HepG2 (cell line): ENCODE data around the gene ZNF425. TPM values are rescaled to one million over a fixed set of nuclear protein-coding genes. Genes with fewer than 3 reads are reported as not detected.

Source experiments
- ATAD3A ChIP-seq: sonication (generic); formaldehyde crosslinking; IDR thresholded peaks from 2 replicates; pipeline ENCODE4 v1.4.0; 2020; ENCODE audit warnings: missing genetic modification reagents
- ESRRA ChIP-seq: sonication (generic); formaldehyde crosslinking; IDR thresholded peaks from 2 replicates; pipeline ENCODE4 v1.5.1; 2020; ENCODE audit warnings: mild to moderate bottlenecking, low read depth, missing genetic modification reagents
- HNF4A ChIP-seq: sonication (generic); formaldehyde crosslinking; IDR thresholded peaks from 2 replicates; pipeline ENCODE4 v1.4.0; 2020; ENCODE audit warnings: missing genetic modification reagents
- KLF15 ChIP-seq: sonication (generic); formaldehyde crosslinking; IDR thresholded peaks from 2 replicates; pipeline ENCODE4 v1.8.1; 2023; ENCODE audit warnings: borderline replicate concordance, mild to moderate bottlenecking, inconsistent platforms, missing genetic modification reagents, mixed read lengths
- MIXL1 ChIP-seq: IDR thresholded peaks from 2 replicates; pipeline ENCODE4 v1.6.1; 2016
- NCOA5 ChIP-seq: sonication (generic); formaldehyde crosslinking; IDR thresholded peaks from 2 replicates; pipeline ENCODE4 v1.4.0; 2020; ENCODE audit warnings: missing genetic modification reagents
- SIX4 ChIP-seq: sonication (generic); formaldehyde crosslinking; IDR thresholded peaks from 2 replicates; pipeline ENCODE4 v1.4.0; 2020; ENCODE audit warnings: missing genetic modification reagents
- SMARCE1 ChIP-seq: fragments of 450-650 bp; IDR thresholded peaks from 2 replicates; pipeline ENCODE4 v1.6.1; 2017; ENCODE audit warnings: borderline replicate concordance
- TBX3 ChIP-seq: fragments of 450-650 bp; IDR thresholded peaks from 2 replicates; pipeline ENCODE4 v1.6.1; 2017; ENCODE audit warnings: antibody characterized with exemption, mild to moderate bottlenecking, inconsistent platforms, borderline replicate concordance
- TP53 ChIP-seq: sonication (generic); formaldehyde crosslinking; conservative IDR thresholded peaks from 2 replicates; pipeline ENCODE4 v1.4.0; 2020; ENCODE audit warnings: missing genetic modification reagents
- YEATS2 ChIP-seq: sonication (generic); formaldehyde crosslinking; IDR thresholded peaks from 2 replicates; pipeline ENCODE4 v1.4.0; 2020; ENCODE audit warnings: missing genetic modification reagents, borderline replicate concordance
- ZNF549 ChIP-seq: sonication (generic); formaldehyde crosslinking; IDR thresholded peaks from 2 replicates; pipeline ENCODE4 v1.5.0; 2020; ENCODE audit warnings: missing genetic modification reagents
- ZNF550 ChIP-seq: sonication (generic); formaldehyde crosslinking; IDR thresholded peaks from 2 replicates; pipeline ENCODE4 v1.4.0; 2020; ENCODE audit warnings: mild to moderate bottlenecking, missing genetic modification reagents, borderline replicate concordance
- ZNF572 ChIP-seq: sonication (generic); formaldehyde crosslinking; IDR thresholded peaks from 2 replicates; pipeline ENCODE4 v1.5.1; 2020; ENCODE audit warnings: mild to moderate bottlenecking, missing genetic modification reagents
- ZNF724P ChIP-seq: sonication (generic); formaldehyde crosslinking; IDR thresholded peaks from 2 replicates; pipeline ENCODE4 v1.8.0; 2022; ENCODE audit warnings: missing genetic modification reagents, borderline replicate concordance
- polyA plus RNA-seq, 8 experiments: library from polyadenylated mRNA; depleted of rRNA in 3 of 8; stranded (reverse) in 7 of 8; unstranded in 1 of 8; fragments of >200 nt; fragmentation: Illumina TruSeq in 4 of 8; extraction: Trizol in 4 of 8; gene quantifications; 2 replicates each; pipeline versions ENCODE4 v1.2.1 to v1.2.3, GENCODE V29; 2011 to 2016; ENCODE audit warnings: low read depth in 4 of 8, missing spikeins in 1 of 8, mixed read lengths in 1 of 8; ENCODE audit not compliant: insufficient read depth in 1 of 8
- total RNA-seq, 5 experiments: library from RNA; depleted of rRNA; stranded (reverse); fragments of >200 nt; fragmentation: Illumina TruSeq; extraction: Trizol; gene quantifications; 2 replicates each; pipeline ENCODE4 v1.2.3, GENCODE V29; 2016; ENCODE audit warnings: low read depth in 1 of 5
- TF ChIP-seq, protein P1 (sequence below): sonication (generic); formaldehyde crosslinking; IDR thresholded peaks from 2 replicates; pipeline ENCODE4 v1.4.0; 2020; ENCODE audit warnings: missing genetic modification reagents
- TF ChIP-seq, protein P2 (sequence below): sonication (generic); formaldehyde crosslinking; IDR thresholded peaks from 2 replicates; pipeline ENCODE4 v1.5.1; 2020; ENCODE audit warnings: mild to moderate bottlenecking, missing genetic modification reagents
- TF ChIP-seq, protein P3 (sequence below): sonication (generic); formaldehyde crosslinking; IDR thresholded peaks from 2 replicates; pipeline ENCODE4 v1.4.0; 2020; ENCODE audit warnings: missing genetic modification reagents, borderline replicate concordance
- TF ChIP-seq, protein P4 (sequence below): sonication (generic); formaldehyde crosslinking; IDR thresholded peaks from 2 replicates; pipeline ENCODE4 v1.4.0; 2020; ENCODE audit warnings: mild to moderate bottlenecking, low read depth, missing genetic modification reagents

Gene ZNF425
- total and polyA plus RNA-seq, 2 of the 13 experiments (the other 11 are each of a cell fraction or from before 2014, with no cell fraction given), result 0.51 to 1.1 TPM

DNA sequence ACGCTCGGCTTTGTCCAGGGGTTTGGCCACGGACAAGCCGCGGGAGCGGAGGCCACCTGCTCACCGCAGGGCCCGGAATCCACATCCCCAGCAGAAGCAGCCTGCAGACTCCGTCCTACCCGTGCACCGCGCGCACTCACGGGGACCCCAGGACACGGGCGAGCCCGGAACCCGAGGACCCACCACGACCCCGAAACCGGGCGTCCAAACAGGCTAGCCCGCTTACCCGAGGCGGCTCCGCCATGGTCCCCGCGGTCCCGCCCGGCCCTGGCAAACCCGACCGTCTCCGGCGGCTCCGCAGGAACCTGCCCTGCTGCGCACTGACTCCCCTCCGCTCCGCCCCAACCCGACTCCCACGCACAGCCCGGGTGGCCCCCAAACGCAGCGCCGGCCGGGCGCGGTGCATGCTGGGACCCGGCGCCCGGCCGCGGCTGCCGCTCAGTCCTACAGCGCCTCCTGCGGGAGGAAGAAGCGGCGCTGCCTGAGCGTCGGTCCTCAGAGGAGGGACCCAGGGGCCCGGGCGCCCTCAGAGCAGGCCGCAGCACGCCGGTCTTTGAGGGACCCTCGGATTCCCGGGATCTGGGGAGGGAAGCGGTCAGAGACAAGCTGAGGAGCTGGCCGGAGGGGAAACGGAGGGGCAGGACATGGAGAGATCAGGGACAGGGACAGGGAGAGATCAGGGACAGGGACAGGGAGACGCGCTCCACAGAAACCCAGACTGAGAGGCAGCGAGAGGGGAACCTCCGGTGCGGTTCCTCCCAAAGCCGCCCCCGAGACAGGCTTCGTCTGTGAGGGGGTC, 35.5 kb downstream of the ZNF425 start, which contains the start of gene ZNF786 (continued):
- TF ChIP-seq, protein P1, sequence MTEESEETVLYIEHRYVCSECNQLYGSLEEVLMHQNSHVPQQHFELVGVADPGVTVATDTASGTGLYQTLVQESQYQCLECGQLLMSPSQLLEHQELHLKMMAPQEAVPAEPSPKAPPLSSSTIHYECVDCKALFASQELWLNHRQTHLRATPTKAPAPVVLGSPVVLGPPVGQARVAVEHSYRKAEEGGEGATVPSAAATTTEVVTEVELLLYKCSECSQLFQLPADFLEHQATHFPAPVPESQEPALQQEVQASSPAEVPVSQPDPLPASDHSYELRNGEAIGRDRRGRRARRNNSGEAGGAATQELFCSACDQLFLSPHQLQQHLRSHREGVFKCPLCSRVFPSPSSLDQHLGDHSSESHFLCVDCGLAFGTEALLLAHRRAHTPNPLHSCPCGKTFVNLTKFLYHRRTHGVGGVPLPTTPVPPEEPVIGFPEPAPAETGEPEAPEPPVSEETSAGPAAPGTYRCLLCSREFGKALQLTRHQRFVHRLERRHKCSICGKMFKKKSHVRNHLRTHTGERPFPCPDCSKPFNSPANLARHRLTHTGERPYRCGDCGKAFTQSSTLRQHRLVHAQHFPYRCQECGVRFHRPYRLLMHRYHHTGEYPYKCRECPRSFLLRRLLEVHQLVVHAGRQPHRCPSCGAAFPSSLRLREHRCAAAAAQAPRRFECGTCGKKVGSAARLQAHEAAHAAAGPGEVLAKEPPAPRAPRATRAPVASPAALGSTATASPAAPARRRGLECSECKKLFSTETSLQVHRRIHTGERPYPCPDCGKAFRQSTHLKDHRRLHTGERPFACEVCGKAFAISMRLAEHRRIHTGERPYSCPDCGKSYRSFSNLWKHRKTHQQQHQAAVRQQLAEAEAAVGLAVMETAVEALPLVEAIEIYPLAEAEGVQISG, result peak; percentile 96
- TF ChIP-seq TBX3, result no peak
- TF ChIP-seq, protein P2, sequence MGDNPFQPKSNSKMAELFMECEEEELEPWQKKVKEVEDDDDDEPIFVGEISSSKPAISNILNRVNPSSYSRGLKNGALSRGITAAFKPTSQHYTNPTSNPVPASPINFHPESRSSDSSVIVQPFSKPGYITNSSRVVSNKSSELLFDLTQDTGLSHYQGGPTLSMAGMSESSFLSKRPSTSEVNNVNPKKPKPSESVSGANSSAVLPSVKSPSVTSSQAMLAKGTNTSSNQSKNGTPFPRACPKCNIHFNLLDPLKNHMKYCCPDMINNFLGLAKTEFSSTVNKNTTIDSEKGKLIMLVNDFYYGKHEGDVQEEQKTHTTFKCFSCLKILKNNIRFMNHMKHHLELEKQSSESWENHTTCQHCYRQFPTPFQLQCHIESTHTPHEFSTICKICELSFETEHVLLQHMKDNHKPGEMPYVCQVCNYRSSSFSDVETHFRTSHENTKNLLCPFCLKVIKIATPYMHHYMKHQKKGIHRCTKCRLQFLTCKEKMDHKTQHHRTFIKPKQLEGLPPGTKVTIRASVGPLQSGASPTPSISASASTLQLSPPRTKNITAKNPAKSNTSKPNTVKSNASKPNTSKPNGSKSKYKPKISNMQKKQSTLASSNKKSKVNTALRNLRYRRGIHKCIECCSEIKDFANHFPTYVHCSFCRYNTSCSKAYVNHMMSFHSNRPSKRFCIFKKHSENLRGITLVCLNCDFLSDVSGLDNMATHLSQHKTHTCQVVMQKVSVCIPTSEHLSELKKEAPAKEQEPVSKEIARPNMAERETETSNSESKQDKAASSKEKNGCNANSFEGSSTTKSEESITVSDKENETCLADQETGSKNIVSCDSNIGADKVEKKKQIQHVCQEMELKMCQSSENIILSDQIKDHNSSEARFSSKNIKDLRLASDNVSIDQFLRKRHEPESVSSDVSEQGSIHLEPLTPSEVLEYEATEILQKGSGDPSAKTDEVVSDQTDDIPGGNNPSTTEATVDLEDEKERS (CRISPR knock-in tag), result peak; percentile 81; the same call in 1 of the 2 replicates
- no peak; the same call in 1 of the 2 replicates for TF ChIP-seq TP53 (CRISPR knock-in tag)
- no peak for TF ChIP-seq YEATS2 (CRISPR knock-in tag)
- TF ChIP-seq ZNF572 (CRISPR knock-in tag), result peak; percentile 69; the same call in 1 of the 2 replicates
- TF ChIP-seq SIX4 (CRISPR knock-in tag), result no peak; the same call in 1 of the 2 replicates
- peak; percentile 60 for TF ChIP-seq ESRRA (CRISPR knock-in tag)
- TF ChIP-seq, protein P3, sequence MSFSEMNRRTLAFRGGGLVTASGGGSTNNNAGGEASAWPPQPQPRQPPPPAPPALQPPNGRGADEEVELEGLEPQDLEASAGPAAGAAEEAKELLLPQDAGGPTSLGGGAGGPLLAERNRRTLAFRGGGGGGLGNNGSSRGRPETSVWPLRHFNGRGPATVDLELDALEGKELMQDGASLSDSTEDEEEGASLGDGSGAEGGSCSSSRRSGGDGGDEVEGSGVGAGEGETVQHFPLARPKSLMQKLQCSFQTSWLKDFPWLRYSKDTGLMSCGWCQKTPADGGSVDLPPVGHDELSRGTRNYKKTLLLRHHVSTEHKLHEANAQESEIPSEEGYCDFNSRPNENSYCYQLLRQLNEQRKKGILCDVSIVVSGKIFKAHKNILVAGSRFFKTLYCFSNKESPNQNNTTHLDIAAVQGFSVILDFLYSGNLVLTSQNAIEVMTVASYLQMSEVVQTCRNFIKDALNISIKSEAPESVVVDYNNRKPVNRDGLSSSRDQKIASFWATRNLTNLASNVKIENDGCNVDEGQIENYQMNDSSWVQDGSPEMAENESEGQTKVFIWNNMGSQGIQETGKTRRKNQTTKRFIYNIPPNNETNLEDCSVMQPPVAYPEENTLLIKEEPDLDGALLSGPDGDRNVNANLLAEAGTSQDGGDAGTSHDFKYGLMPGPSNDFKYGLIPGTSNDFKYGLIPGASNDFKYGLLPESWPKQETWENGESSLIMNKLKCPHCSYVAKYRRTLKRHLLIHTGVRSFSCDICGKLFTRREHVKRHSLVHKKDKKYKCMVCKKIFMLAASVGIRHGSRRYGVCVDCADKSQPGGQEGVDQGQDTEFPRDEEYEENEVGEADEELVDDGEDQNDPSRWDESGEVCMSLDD (CRISPR knock-in tag), result peak; percentile 74; the same call in 1 of the 2 replicates
- TF ChIP-seq, protein P4, sequence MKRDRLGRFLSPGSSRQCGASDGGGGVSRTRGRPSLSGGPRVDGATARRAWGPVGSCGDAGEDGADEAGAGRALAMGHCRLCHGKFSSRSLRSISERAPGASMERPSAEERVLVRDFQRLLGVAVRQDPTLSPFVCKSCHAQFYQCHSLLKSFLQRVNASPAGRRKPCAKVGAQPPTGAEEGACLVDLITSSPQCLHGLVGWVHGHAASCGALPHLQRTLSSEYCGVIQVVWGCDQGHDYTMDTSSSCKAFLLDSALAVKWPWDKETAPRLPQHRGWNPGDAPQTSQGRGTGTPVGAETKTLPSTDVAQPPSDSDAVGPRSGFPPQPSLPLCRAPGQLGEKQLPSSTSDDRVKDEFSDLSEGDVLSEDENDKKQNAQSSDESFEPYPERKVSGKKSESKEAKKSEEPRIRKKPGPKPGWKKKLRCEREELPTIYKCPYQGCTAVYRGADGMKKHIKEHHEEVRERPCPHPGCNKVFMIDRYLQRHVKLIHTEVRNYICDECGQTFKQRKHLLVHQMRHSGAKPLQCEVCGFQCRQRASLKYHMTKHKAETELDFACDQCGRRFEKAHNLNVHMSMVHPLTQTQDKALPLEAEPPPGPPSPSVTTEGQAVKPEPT (CRISPR knock-in tag), result peak; percentile 70
- TF ChIP-seq HNF4A (CRISPR knock-in tag), result no peak
- TF ChIP-seq ATAD3A (CRISPR knock-in tag), result no peak
- no peak for TF ChIP-seq NCOA5 (CRISPR knock-in tag)
- TF ChIP-seq KLF15 (CRISPR knock-in tag), result peak; percentile 27; the same call in 1 of the 2 replicates
- no peak for TF ChIP-seq SMARCE1
- TF ChIP-seq ZNF549 (CRISPR knock-in tag), result no peak
- TF ChIP-seq ZNF550, result no peak
- peak; percentile 60; the same call in 1 of the 2 replicates for TF ChIP-seq ZNF724P (CRISPR knock-in tag)
- peak; percentile 23; the same call in 1 of the 2 replicates for TF ChIP-seq MIXL1 (CRISPR knock-in tag)
